GM19238 (cell line): ENCODE data around the gene NADSYN1.

Experiments
- DNase-seq: peaks from one replicate; pipeline ENCODE4 v3.0.0; 2011; ENCODE audit warnings: low spot score; ENCODE audit not compliant: insufficient read length

NADSYN1 gene

GRCh38 chr11:71450939-71451338 lies 2.1 kb upstream of the NADSYN1 start:
- no peak for DNase-seq

GRCh38 chr11:71451596-71452198 lies 1.3 kb upstream of the NADSYN1 start:
- DNase-seq: no peak

- peak; percentile 18 for DNase-seq
These were observed 585 bp upstream of the NADSYN1 start for GRCh38 chr11:71452199-71453036.

GRCh38 chr11:71453918-71454304 lies 908 bp downstream of the NADSYN1 start:
- DNase-seq: no peak

GRCh38 chr11:71454470-71455113 lies 1.6 kb downstream of the NADSYN1 start:
- no peak for DNase-seq

- DNase-seq: no peak
These were observed 3.3 kb downstream of the NADSYN1 start for GRCh38 chr11:71456294-71456693.

GRCh38 chr11:71456831-71457230 lies 3.8 kb downstream of the NADSYN1 start:
- no peak for DNase-seq

GRCh38 chr11:71458146-71459070 lies 5.4 kb downstream of the NADSYN1 start:
- DNase-seq: no peak

- no peak for DNase-seq
These were observed 6.2 kb downstream of the NADSYN1 start for GRCh38 chr11:71459076-71459766.

- no peak for DNase-seq
These were observed 6.8 kb downstream of the NADSYN1 start for GRCh38 chr11:71459767-71460320.

- DNase-seq: no peak
These were observed 8.7 kb downstream of the NADSYN1 start for GRCh38 chr11:71461696-71462095.

- DNase-seq: no peak
These were observed 9.7 kb downstream of the NADSYN1 start for GRCh38 chr11:71462726-71463125.

GRCh38 chr11:71463331-71464211 lies 10.6 kb downstream of the NADSYN1 start:
- no peak for DNase-seq

- no peak for DNase-seq
These were observed 12.1 kb downstream of the NADSYN1 start for GRCh38 chr11:71465054-71465453.

- no peak for DNase-seq
These were observed 13.4 kb downstream of the NADSYN1 start for GRCh38 chr11:71466358-71466757.

GRCh38 chr11:71467164-71467563 lies 14.2 kb downstream of the NADSYN1 start:
- DNase-seq: no peak

GRCh38 chr11:71470946-71471345 lies 17.9 kb downstream of the NADSYN1 start:
- no peak for DNase-seq

- no peak for DNase-seq
These were observed 19.4 kb downstream of the NADSYN1 start for GRCh38 chr11:71472357-71472885.
